22Rv1 (cell line): Measurements from ENCODE around the gene MRPS14.

Experiments used
- CTCF ChIP-seq: fragments of 450-650 bp; IDR thresholded peaks from 2 replicates; pipeline ENCODE4 v1.5.1; 2017; ENCODE audit warnings: mild to moderate bottlenecking
- ZFX ChIP-seq: fragments of 450-650 bp; IDR thresholded peaks from 2 replicates; pipeline ENCODE4 v1.6.1; 2017; ENCODE audit warnings: antibody characterized with exemption, borderline replicate concordance

GRCh38 chr1:174999216-174999935 lies 23.8 kb downstream of the MRPS14 start:
- no peak for TF ChIP-seq ZFX
- no peak for TF ChIP-seq CTCF
